ENCODE results near the gene CAMTA1. TPM values are rescaled to one million over a fixed set of nuclear protein-coding genes. Genes with fewer than 3 reads are reported as not detected.
A peak's percentile ranks its signal among the peaks of the same experiment; 100 is the strongest.

The CAMTA1 gene
- total and polyA plus RNA-seq, 8 donors = 13.0 to 54.2 (median 23.6) TPM

DNA sequence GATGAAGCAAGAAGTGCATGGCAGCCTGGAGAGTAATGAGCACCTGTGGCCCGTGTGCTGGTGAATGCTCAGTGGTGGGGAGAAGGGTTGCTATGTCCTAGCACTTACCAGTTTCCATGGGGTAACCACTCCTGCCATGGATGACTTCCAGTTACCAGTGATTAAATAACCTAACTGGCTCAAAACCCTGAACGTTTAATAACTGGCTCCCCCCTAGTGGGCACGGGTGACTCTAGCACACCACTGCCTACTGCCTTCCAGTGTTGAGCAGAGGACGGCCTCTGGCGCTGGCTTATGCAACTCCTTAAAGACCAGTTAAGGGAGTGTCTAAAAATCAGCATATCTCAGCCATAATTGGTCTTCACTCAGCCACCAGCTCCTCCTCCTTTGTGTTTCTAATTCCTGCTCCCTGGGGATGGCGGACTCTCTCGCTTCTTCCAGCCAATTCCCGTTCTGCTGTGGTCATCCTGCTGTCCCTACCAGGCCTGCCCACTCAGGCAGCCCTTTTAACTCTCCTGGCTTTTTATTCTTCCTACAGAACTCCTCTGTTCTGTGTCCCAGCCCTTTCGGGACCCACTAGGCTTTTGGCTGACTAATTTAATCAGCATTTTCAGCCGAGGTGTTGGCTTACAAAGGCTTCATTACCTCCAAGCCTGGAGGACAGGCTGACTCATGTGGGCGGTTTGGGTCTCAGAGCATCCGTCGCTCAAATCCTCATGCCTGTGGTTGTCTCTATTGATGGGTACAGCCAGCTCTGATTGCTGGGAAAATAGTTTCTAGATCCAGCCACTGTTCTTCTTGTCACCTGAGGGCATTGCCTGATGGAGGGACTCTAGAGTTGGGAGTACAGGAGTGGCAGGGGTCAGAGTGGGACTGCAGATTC lies 332.4 kb downstream of the CAMTA1 start:
- Histone ChIP-seq H3K27ac (no peak overlapping the region), H3K9me3 (no peaks in the 10 kb centered on the region), H3K4me3 (no peak overlapping the region), H3K4me1 (no peaks in the 10 kb centered on the region), H3K27me3 (no peaks in the 10 kb centered on the region), H3K36me3 (no peaks in the 10 kb centered on the region)
- intact Hi-C loops (cut with DNase I) = no loop called here
- 31 to 37% methylated on average over 13 of the region's 13 CpGs for WGBS, 2 donors
- FAIRE-seq (no peak), DNase-seq (peak in 2 of 6 donors; percentile 23 to 33), ATAC-seq (peak; percentile 73 to 82 (median 78))
- no peak for TF ChIP-seq CTCF (IDR thresholded peaks at IDR 0.05)

GRCh38 chr1:7119156-7119555 lies 333.9 kb downstream of the CAMTA1 start:
- H3K27me3 ChIP-seq = no peaks in the 10 kb centered on the region
- TF ChIP-seq CTCF (IDR thresholded peaks at IDR 0.05) = no peak
- H3K36me3 ChIP-seq = no peaks in the 10 kb centered on the region
- DNase-seq (no peak), FAIRE-seq (no peak), ATAC-seq (no peak)
- 62 to 75% methylated on average over 7 of the region's 7 CpGs for WGBS, 2 donors
- intact Hi-C loops (cut with DNase I) = no loop called here
- H3K4me1 ChIP-seq = no peaks in the 10 kb centered on the region
- H3K27ac ChIP-seq = no peak overlapping the region
- no peaks in the 10 kb centered on the region for H3K9me3 ChIP-seq
- no peak overlapping the region for H3K4me3 ChIP-seq

GRCh38 chr1:7120863-7121621 lies 335.8 kb downstream of the CAMTA1 start:
- ATAC-seq = peak in 2 of 4 donors; percentile 18 to 45
- WGBS, 2 donors = 60 to 70% methylated on average over 6 of the region's 6 CpGs
- intact Hi-C loops (cut with DNase I) = no loop called here

GRCh38 chr1:7121622-7121988 lies 336.4 kb downstream of the CAMTA1 start:
- WGBS, 2 donors = 5 to 9% methylated on average over 7 of the region's 7 CpGs
- no peak overlapping the region for H3K27ac ChIP-seq
- intact Hi-C loops (cut with DNase I) = no loop called here
- peak; percentile 54 to 91 (median 74) for DNase-seq
- no peaks in the 10 kb centered on the region for H3K36me3 ChIP-seq
- H3K4me3 ChIP-seq = no peak overlapping the region
- peak; percentile 64 to 88 (median 83) for ATAC-seq
- no peaks in the 10 kb centered on the region for H3K27me3 ChIP-seq
- no peak for FAIRE-seq
- no peaks in the 10 kb centered on the region for H3K9me3 ChIP-seq
- no peaks in the 10 kb centered on the region for H3K4me1 ChIP-seq
- TF ChIP-seq CTCF (IDR thresholded peaks at IDR 0.05) = no peak

More at GRCh38 chr1:7120863-7121621, 335.8 kb downstream of the CAMTA1 start:
- no peak for FAIRE-seq
- no peak overlapping the region for H3K4me3 ChIP-seq
- no peak for TF ChIP-seq CTCF (IDR thresholded peaks at IDR 0.05)
- no peaks in the 10 kb centered on the region for H3K9me3 ChIP-seq
- H3K27ac ChIP-seq = no peak overlapping the region
- H3K36me3 ChIP-seq = no peaks in the 10 kb centered on the region
- H3K4me1 ChIP-seq = no peaks in the 10 kb centered on the region
- H3K27me3 ChIP-seq = no peaks in the 10 kb centered on the region
- DNase-seq = peak in 1 of 6 donors; percentile 18
